A549 treated with DMSO at 1 μM for 4 hours (cell line): ENCODE measurements around the gene PIERCE2. TPM values are rescaled to one million over a fixed set of nuclear protein-coding genes. Genes with fewer than 3 reads are reported as not detected.

ENCODE experiments used
- total RNA-seq: library from RNA; stranded (reverse); fragments of 200-300 nt; extraction: Qiagen RNA extraction; gene quantifications from 5 replicates; pipeline ENCODE4 v1.2.3, GENCODE V29; 2022; ENCODE audit warnings: low read depth

Gene PIERCE2
- total RNA-seq = 3.2 to 4.1 TPM (median 3.8 TPM) in 5 replicates

GRCh38 chr15:55408012-55408928 is at the start of gene PIERCE2, which contains the start of gene CCPG1:
TSS of gene PIERCE2 (plus strand) at chr15:55408495. CDS start at chr15:55408769, 274 bp downstream.
TSS of gene CCPG1 (minus strand) at chr15:55408359. CDS start at chr15:55389424, 18,935 bp downstream.

Other genes with a start within 250 kb of the PIERCE2 start
- 90.1 to 122 TPM (median 102 TPM) in 5 replicates for gene RSL24D1, start 211.6 kb upstream of the PIERCE2 start, total RNA-seq
- gene RAB27A, start 118.7 kb upstream of the PIERCE2 start, total RNA-seq = 7.9 to 11.8 TPM (median 10.6 TPM) in 5 replicates
- 20.6 to 33.5 TPM (median 24.5 TPM) in 5 replicates for gene PIGBOS1, start 89.4 kb upstream of the PIERCE2 start, total RNA-seq
- gene PIGB, start 89.3 kb upstream of the PIERCE2 start, total RNA-seq = 11.4 to 15.0 TPM (median 13.7 TPM) in 5 replicates
- gene CCPG1, start 136 bp upstream of the PIERCE2 start, total RNA-seq = 33.6 to 47.5 TPM (median 39.9 TPM) in 5 replicates
- gene DNAAF4, start 99.7 kb downstream of the PIERCE2 start, total RNA-seq = 7.4 to 10.2 TPM (median 9.1 TPM) in 5 replicates
- gene PYGO1, start 179.8 kb downstream of the PIERCE2 start, total RNA-seq = 7.5 to 9.7 TPM (median 7.9 TPM) in 5 replicates